B cell (primary cell): Measurements from ENCODE around the gene HDAC11. TPM values are rescaled to one million over a fixed set of nuclear protein-coding genes. Genes with fewer than 3 reads are reported as not detected.

Source experiments
- ATAC-seq: fragments of 200-7000 bp; cut with Tn5 transposase; one replicate; pipeline ENCODE4 v1.10.0; 2021; ENCODE audit warnings: low read depth, mild to moderate bottlenecking, moderate number of reproducible peaks, moderate library complexity
- CTCF ChIA-PET: fragments of 350-600 bp; sonication (Branson Sonifier 250); formaldehyde crosslinking; loops from one replicate; lab custom pipeline; 2021; ENCODE audit warnings: antibody characterized with exemption, inconsistent platforms; lab: Charles Lee
- POLR2A ChIA-PET: fragments of 350-600 bp; sonication (Branson Sonifier 250); formaldehyde crosslinking; loops from one replicate; lab custom pipeline; 2021; ENCODE audit warnings: antibody characterized with exemption; lab: Charles Lee
- DNase-seq: peaks from one replicate; pipeline ENCODE4 v3.0.0; 2013
- H2AFZ ChIP-seq: 2 replicates; pipeline ENCODE4 v1.6.1; 2012; ENCODE audit warnings: mild to moderate bottlenecking, low read depth, low read length; ENCODE audit not compliant: insufficient read depth, poor library complexity, severe bottlenecking
- H3K27ac ChIP-seq, 2 donors: 1 replicate in 1 of 2; 2 replicates in 1 of 2; pipeline ENCODE4 v1.5.1; 2012 to 2013; ENCODE audit warnings: low read length in 2 of 2, mild to moderate bottlenecking in 2 of 2, moderate library complexity in 1 of 2
- H3K27me3 ChIP-seq, 4 experiments: fragments of 200-600 bp in 1 of 4; sonication (generic) in 1 of 4; replicated peaks in 1 of 4; 1 replicate in 2 of 4; 2 replicates in 2 of 4; pipeline versions ENCODE4 v1.6.1 to v1.7.0; 2013 to 2016; ENCODE audit warnings: low read length in 3 of 4, mild to moderate bottlenecking in 2 of 4, mixed read lengths in 1 of 4, moderate library complexity in 1 of 4; ENCODE audit not compliant: insufficient read depth in 4 of 4, control insufficient read depth in 3 of 4; ENCODE audit errors: control extremely low read depth in 1 of 4
- H3K36me3 ChIP-seq, 2 experiments: replicated peaks in 1 of 2; 1 replicate in 1 of 2; 2 replicates in 1 of 2; pipeline versions ENCODE4 v1.6.1 to v1.7.1; 2013; ENCODE audit warnings: low read length in 1 of 2; ENCODE audit not compliant: insufficient read depth in 2 of 2, control insufficient read depth in 1 of 2; ENCODE audit errors: control extremely low read depth in 1 of 2, extremely low read depth in 1 of 2
- H3K4me1 ChIP-seq, 2 donors: fragments of 200-600 bp in 1 of 2; sonication (generic) in 1 of 2; 1 replicate in 1 of 2; 2 replicates in 1 of 2; pipeline versions ENCODE4 v1.5.1 to v1.6.1; 2013 to 2017; ENCODE audit warnings: low read length in 2 of 2; ENCODE audit not compliant: control insufficient read depth in 2 of 2, insufficient read depth in 2 of 2
- H3K4me2 ChIP-seq: replicated peaks from 2 replicates; pipeline ENCODE3; 2012; ENCODE audit warnings: mild to moderate bottlenecking, low read depth, low read length; ENCODE audit not compliant: poor library complexity, severe bottlenecking
- H3K4me3 ChIP-seq, 5 experiments: fragments of 200-600 bp in 1 of 5; sonication (generic) in 1 of 5; 1 replicate in 3 of 5; 2 replicates in 2 of 5; pipeline versions ENCODE4 v1.5.1 to v1.7.0; 2011 to 2016; ENCODE audit warnings: low read length in 4 of 5, mild to moderate bottlenecking in 4 of 5, low read depth in 2 of 5, control low read depth in 1 of 5, moderate library complexity in 1 of 5; ENCODE audit not compliant: insufficient read depth in 1 of 5; ENCODE audit errors: control extremely low read depth in 1 of 5, extremely low read depth in 1 of 5
- H3K79me2 ChIP-seq: fragments of 200-600 bp; sonication (generic); one replicate; pipeline ENCODE4 v1.6.0; 2016; ENCODE audit warnings: low read length; ENCODE audit not compliant: control insufficient read depth, insufficient read depth
- H3K9ac ChIP-seq: fragments of 200-600 bp; sonication (generic); 2 replicates; pipeline ENCODE4 v1.6.1; 2017; ENCODE audit warnings: mild to moderate bottlenecking, low read length, moderate library complexity
- H3K9me3 ChIP-seq, 3 donors: one replicate each; pipeline versions ENCODE4 v1.6.1 to v1.7.1; 2013; ENCODE audit warnings: low read length in 2 of 3; ENCODE audit not compliant: control insufficient read depth in 2 of 3, insufficient read depth in 1 of 3; ENCODE audit errors: control extremely low read depth in 1 of 3
- H4K20me1 ChIP-seq: 2 replicates; pipeline ENCODE4 v1.6.0; 2012; ENCODE audit warnings: mild to moderate bottlenecking, low read length; ENCODE audit not compliant: insufficient read depth, control insufficient read depth, poor library complexity, severe bottlenecking
- H3K27ac Mint-ChIP-seq: one replicate; pipeline ENCODE4 v1.8.0; 2021; ENCODE audit warnings: mixed read lengths
- H3K27me3 Mint-ChIP-seq: one replicate; pipeline ENCODE4 v1.8.0; 2021; ENCODE audit warnings: mixed read lengths
- H3K4me1 Mint-ChIP-seq: one replicate; pipeline ENCODE4 v1.8.0; 2021; ENCODE audit warnings: mixed read lengths
- H3K4me3 Mint-ChIP-seq: one replicate; pipeline ENCODE4 v1.8.0; 2021; ENCODE audit warnings: mixed read lengths
- H3K9me3 Mint-ChIP-seq: one replicate; pipeline ENCODE4 v1.8.0; 2022; ENCODE audit warnings: mixed read lengths; ENCODE audit not compliant: insufficient read depth
- EZH2 ChIP-seq: IDR thresholded peaks from 2 replicates; pipeline ENCODE4 v1.6.1; 2012; ENCODE audit warnings: borderline replicate concordance, low read depth, mild to moderate bottlenecking, moderate library complexity, low read length; ENCODE audit not compliant: insufficient read depth, poor library complexity, severe bottlenecking
- WGBS: methylation state at CpG from one replicate; pipeline ENCODE4 v1.1.5; 2013; ENCODE audit warnings: missing lambda C conversion rate; ENCODE audit not compliant: insufficient coverage; 5-methylcytosine and 5-hydroxymethylcytosine counted together
- intact Hi-C: fragments of 100-400 bp; cut with micrococcal nuclease; formaldehyde crosslinking; loops from one replicate; pipeline ENCODE4 v1.10.0; 2022
- polyA plus RNA-seq: library from polyadenylated mRNA; depleted of rRNA; stranded (reverse); fragments of >200 nt; gene quantifications from 2 replicates; pipeline ENCODE4 v1.2.3, GENCODE V29; 2012
- total RNA-seq, 2 donors: library from RNA; stranded (reverse); fragments of 120-200 nt in 1 of 2; gene quantifications; 1 replicate in 1 of 2; 2 replicates in 1 of 2; pipeline versions ENCODE4 v1.2.3 to v1.2.4, GENCODE V29; 2013 to 2022
- TF ChIP-seq, protein P1 (sequence below): fragments of 200-600 bp; IDR thresholded peaks from one replicate; pipeline ENCODE4 v1.8.0; 2022; ENCODE audit warnings: antibody characterized with exemption, mild to moderate bottlenecking

HDAC11 gene
- total and polyA plus RNA-seq, 2 donors (not counting 1 experiment from before 2014, with no cell fraction given): 0.76 to 5.5 TPM

DNA sequence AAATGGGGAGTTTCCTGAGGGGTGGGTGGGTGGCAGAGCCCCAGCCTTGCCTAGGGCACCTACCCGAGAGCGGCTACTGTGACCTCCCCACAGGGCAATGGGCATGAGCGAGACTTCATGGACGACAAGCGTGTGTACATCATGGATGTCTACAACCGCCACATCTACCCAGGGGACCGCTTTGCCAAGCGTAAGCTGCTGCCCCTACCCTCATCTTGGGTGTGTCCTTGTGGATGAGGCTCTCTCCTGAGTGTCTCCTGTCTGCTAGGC lies 22.6 kb downstream of the HDAC11 start:
- no peaks in the 10 kb centered on the region for H3K9me3 Mint-ChIP-seq
- POLR2A ChIA-PET: no interaction called here
- TF ChIP-seq, protein P1, sequence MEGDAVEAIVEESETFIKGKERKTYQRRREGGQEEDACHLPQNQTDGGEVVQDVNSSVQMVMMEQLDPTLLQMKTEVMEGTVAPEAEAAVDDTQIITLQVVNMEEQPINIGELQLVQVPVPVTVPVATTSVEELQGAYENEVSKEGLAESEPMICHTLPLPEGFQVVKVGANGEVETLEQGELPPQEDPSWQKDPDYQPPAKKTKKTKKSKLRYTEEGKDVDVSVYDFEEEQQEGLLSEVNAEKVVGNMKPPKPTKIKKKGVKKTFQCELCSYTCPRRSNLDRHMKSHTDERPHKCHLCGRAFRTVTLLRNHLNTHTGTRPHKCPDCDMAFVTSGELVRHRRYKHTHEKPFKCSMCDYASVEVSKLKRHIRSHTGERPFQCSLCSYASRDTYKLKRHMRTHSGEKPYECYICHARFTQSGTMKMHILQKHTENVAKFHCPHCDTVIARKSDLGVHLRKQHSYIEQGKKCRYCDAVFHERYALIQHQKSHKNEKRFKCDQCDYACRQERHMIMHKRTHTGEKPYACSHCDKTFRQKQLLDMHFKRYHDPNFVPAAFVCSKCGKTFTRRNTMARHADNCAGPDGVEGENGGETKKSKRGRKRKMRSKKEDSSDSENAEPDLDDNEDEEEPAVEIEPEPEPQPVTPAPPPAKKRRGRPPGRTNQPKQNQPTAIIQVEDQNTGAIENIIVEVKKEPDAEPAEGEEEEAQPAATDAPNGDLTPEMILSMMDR: no peak
- TF ChIP-seq EZH2: no peak

GRCh38 chr3:13504161-13504831 lies 24.2 kb downstream of the HDAC11 start:
- no peak for ATAC-seq
- TF ChIP-seq, protein P1: no peak
- no peak for TF ChIP-seq EZH2
- no peak overlapping the region for H3K27ac Mint-ChIP-seq
- H3K27me3 Mint-ChIP-seq: peaks cover 3% of the 10 kb centered on the region
- no peaks in the 10 kb centered on the region for H3K79me2 ChIP-seq
- H4K20me1 ChIP-seq: no peaks in the 10 kb centered on the region
- no peaks in the 10 kb centered on the region for H3K4me1 Mint-ChIP-seq
- intact Hi-C loops: no loop called here
- WGBS: 91% methylated on average over 23 of the region's 23 CpGs
- H3K36me3 ChIP-seq: no peaks in the 10 kb centered on the region
- CTCF ChIA-PET: no interaction called here
- no peaks in the 10 kb centered on the region for H3K9me3 ChIP-seq
- POLR2A ChIA-PET: no interaction called here
- H3K27me3 ChIP-seq: no peaks in the 10 kb centered on the region
- H3K9ac ChIP-seq: no peak overlapping the region
- no peak overlapping the region for H2AFZ ChIP-seq
- H3K4me2 ChIP-seq: no peak overlapping the region
- H3K4me3 Mint-ChIP-seq: no peak overlapping the region
- no peak overlapping the region for H3K27ac ChIP-seq
- no peaks in the 10 kb centered on the region for H3K9me3 Mint-ChIP-seq
- no peaks in the 10 kb centered on the region for H3K4me1 ChIP-seq
- no peak overlapping the region for H3K4me3 ChIP-seq
- DNase-seq: no peak

More for the DNA sequence above, 22.6 kb downstream of the HDAC11 start:
- Histone ChIP-seq H3K27me3 (no peaks in the 10 kb centered on the region), H4K20me1 (no peaks in the 10 kb centered on the region), H3K4me2 (no peak overlapping the region), H3K4me3 (no peak overlapping the region), H3K9me3 (no peaks in the 10 kb centered on the region), H3K36me3 (no peaks in the 10 kb centered on the region), H3K9ac (no peak overlapping the region), H3K4me1 (no peaks in the 10 kb centered on the region), H3K27ac (no peak overlapping the region), H3K79me2 (no peaks in the 10 kb centered on the region), H2AFZ (no peak overlapping the region)
- CTCF ChIA-PET: no interaction called here
- H3K27me3 Mint-ChIP-seq: peaks cover 3% of the 10 kb centered on the region
- no peak overlapping the region for H3K4me3 Mint-ChIP-seq
- ATAC-seq: no peak
- 98% methylated on average over 8 of the region's 8 CpGs for WGBS
- no peak overlapping the region for H3K27ac Mint-ChIP-seq
- no peak for DNase-seq
- H3K4me1 Mint-ChIP-seq: no peaks in the 10 kb centered on the region
- intact Hi-C loops: no loop called here
